ENCODE data around the gene ATP2A1.

GRCh38 chr16:28880589-28880915, 2.3 kb downstream of the ATP2A1 start:
- TF ChIP-seq, protein P1, sequence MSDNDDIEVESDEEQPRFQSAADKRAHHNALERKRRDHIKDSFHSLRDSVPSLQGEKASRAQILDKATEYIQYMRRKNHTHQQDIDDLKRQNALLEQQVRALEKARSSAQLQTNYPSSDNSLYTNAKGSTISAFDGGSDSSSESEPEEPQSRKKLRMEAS (IDR thresholded peaks at IDR 0.05), result no peak
- no peak for TF ChIP-seq NFIC (IDR thresholded peaks at IDR 0.05)
